Ovary (tissue), 9 donors: ENCODE data around the gene FBXL4. TPM values are rescaled to one million over a fixed set of nuclear protein-coding genes. Genes with fewer than 3 reads are reported as not detected.

Experiments used
- DNase-seq, 5 donors: peaks; one replicate each; pipeline ENCODE4 v3.0.0-alpha.2; 2019 to 2020
- H3K27ac ChIP-seq, 2 donors: fragments of 200-600 bp; one replicate each; pipeline versions ENCODE4 v1.5.1 to v1.8.0; 2019 to 2022
- H3K27me3 ChIP-seq: fragments of 200-600 bp; one replicate; pipeline ENCODE4 v1.8.0; 2022
- H3K36me3 ChIP-seq: fragments of 200-600 bp; sonication (generic); one replicate; pipeline ENCODE4 v1.5.1; 2019
- H3K4me1 ChIP-seq: one replicate; pipeline ENCODE4 v1.8.1; 2013; ENCODE audit warnings: mild to moderate bottlenecking, moderate library complexity; ENCODE audit not compliant: insufficient read depth
- H3K4me3 ChIP-seq: fragments of 200-600 bp; sonication (generic); one replicate; pipeline ENCODE4 v1.5.1; 2017
- H3K9me3 ChIP-seq, 2 donors: fragments of 200-600 bp in 1 of 2; sonication (generic) in 1 of 2; one replicate each; pipeline versions ENCODE4 v1.5.1 to v1.8.1; 2013 to 2019; ENCODE audit warnings: mild to moderate bottlenecking in 1 of 2, moderate library complexity in 1 of 2
- CTCF ChIP-seq, 3 donors: fragments of 450-650 bp in 2 of 3; fragments of 200-600 bp in 1 of 3; IDR thresholded peaks; one replicate each; pipeline versions ENCODE4 v1.5.1 to v1.8.0; 2016 to 2022; ENCODE audit warnings: antibody characterized with exemption in 3 of 3, mild to moderate bottlenecking in 1 of 3
- EP300 ChIP-seq: sonication (generic); formaldehyde crosslinking; IDR thresholded peaks from one replicate; pipeline ENCODE4 v1.6.1; 2017; ENCODE audit warnings: antibody characterized with exemption
- POLR2A ChIP-seq: fragments of 450-650 bp; IDR thresholded peaks from one replicate; pipeline ENCODE4 v1.6.1; 2017; ENCODE audit warnings: antibody characterized with exemption, mild to moderate bottlenecking, moderate library complexity
- WGBS, 3 donors: extraction: QIAGEN DNeasy Blood & Tissue Kit in 1 of 3; methylation state at CpG; one replicate each; pipeline versions ENCODE4 v1.1.5 to v1.1.7; 2013 to 2017; 5-methylcytosine and 5-hydroxymethylcytosine counted together
- intact Hi-C, 4 donors: fragments of 100-400 bp; cut with DNase I; formaldehyde crosslinking; loops; one replicate each; pipeline versions ENCODE4 v1.11.0 to v1.15.1; 2022 to 2023
- polyA plus RNA-seq, 2 donors: library from polyadenylated mRNA; stranded (reverse); fragments of 200-250 nt in 1 of 2; fragments of 350-450 nt in 1 of 2; fragmentation: Illumina TruSeq in 1 of 2; extraction: RNeasy Lipid Tissue Mini Kit (QIAGEN cat#74804) in 1 of 2; gene quantifications; one replicate each; pipeline ENCODE4 v1.2.3, GENCODE V29; 2013 to 2014
- total RNA-seq, 7 donors: library from RNA; depleted of rRNA in 2 of 7; stranded (reverse); fragments of >200 nt in 2 of 7; fragmentation: NEBNext Ultra II Directional in 3 of 7; extraction: Animal tissue kit (Norgen Biotek cat#: 25700) in 3 of 7; gene quantifications; one replicate each; pipeline versions ENCODE4 v1.1.0 to v1.2.4, GENCODE V29; 2016 to 2023
- donor health status: DM: no; HTN: no; CAD: no; lungs with moderate emphysema.
- donor health status: DM: no; HTN: no; CAD: no.
- donor health status: Bipolar disorder and iron deficiency.
- donor health status: DM: yes; HTN: yes; CAD: no.
- donor health status: DM: no; HTN: no; CAD: no.
- donor health status: DM: yes; HTN: yes; CAD: no.

Gene FBXL4
- total and polyA plus RNA-seq, 9 donors = 7.3 to 29.0 (median 20.2) TPM

- 0 to 3% (median 2%) methylated on average over 30 to 50 of the region's 50 CpGs for WGBS, 3 donors
Observed at GRCh38 chr6:98845211-98846020, 102.3 kb downstream of the FBXL4 start.

GRCh38 chr6:98844244-98845210 lies 103.2 kb downstream of the FBXL4 start:
- no peak overlapping the region for H3K4me3 ChIP-seq
- no peaks in the 10 kb centered on the region for H3K9me3 ChIP-seq
- intact Hi-C loops = no loop called here
- no peaks in the 10 kb centered on the region for H3K36me3 ChIP-seq
- 6 to 7% (median 7%) methylated on average over 51 of the region's 51 CpGs for WGBS, 3 donors
- peaks cover 2% of the 10 kb centered on the region for H3K4me1 ChIP-seq
- no peaks in the 10 kb centered on the region for H3K27me3 ChIP-seq
- no peak for DNase-seq
- no peak for TF ChIP-seq EP300
- no peak for TF ChIP-seq CTCF (IDR thresholded peaks at IDR 0.05)
- no peak for TF ChIP-seq POLR2A
- H3K27ac ChIP-seq = no peak overlapping the region

More at GRCh38 chr6:98845211-98846020, 102.3 kb downstream of the FBXL4 start:
- H3K9me3 ChIP-seq = no peaks in the 10 kb centered on the region
- intact Hi-C loops = no loop called here
- H3K4me1 ChIP-seq = peaks cover 2% of the 10 kb centered on the region
- TF ChIP-seq POLR2A (no peak), CTCF (IDR thresholded peaks at IDR 0.05) (peak; percentile 39 to 57 (median 45))
- H3K27me3 ChIP-seq = no peaks in the 10 kb centered on the region
- H3K27ac ChIP-seq = no peak overlapping the region
- no peak overlapping the region for H3K4me3 ChIP-seq
- H3K36me3 ChIP-seq = no peaks in the 10 kb centered on the region
- DNase-seq = peak; percentile 51 to 80 (median 70)

GRCh38 chr6:98843271-98844243 lies 104.2 kb downstream of the FBXL4 start:
- peaks cover 2% of the 10 kb centered on the region for H3K4me1 ChIP-seq
- intact Hi-C loops = no loop called here
- 7 to 16% (median 11%) methylated on average over 51 to 53 of the region's 53 CpGs for WGBS, 3 donors
- TF ChIP-seq POLR2A = no peak
- no peak for TF ChIP-seq EP300
- no peak for TF ChIP-seq CTCF (IDR thresholded peaks at IDR 0.05)
- no peaks in the 10 kb centered on the region for H3K9me3 ChIP-seq
- H3K27ac ChIP-seq = no peak overlapping the region
- no peaks in the 10 kb centered on the region for H3K27me3 ChIP-seq
- no peak for DNase-seq
- H3K4me3 ChIP-seq = no peak overlapping the region
- H3K36me3 ChIP-seq = no peaks in the 10 kb centered on the region
